ENCODE data around the gene TMEM53. TPM values are rescaled to one million over a fixed set of nuclear protein-coding genes. Genes with fewer than 3 reads are reported as not detected.

TMEM53 gene
- total RNA-seq, 4 donors from 2014 or later, result 3.9 to 10.4 (median 8.0) TPM

- WGBS, 2 donors, result 17 to 28% methylated on average over 4 of the region's 4 CpGs
- peaks cover 0 to 6% of the 10 kb centered on the region in 2 donors for H3K4me1 ChIP-seq
- no peaks in the 10 kb centered on the region for H3K27me3 ChIP-seq
- TF ChIP-seq CTCF (IDR thresholded peaks at IDR 0.05) (no peak), POLR2A (IDR thresholded peaks at IDR 0.05) (no peak)
- H3K27ac ChIP-seq, result no peak overlapping the region
- intact Hi-C loops (cut with DNase I), result no loop called here
- no peaks in the 10 kb centered on the region for H3K9me3 ChIP-seq
- H3K36me3 ChIP-seq, result no peaks in the 10 kb centered on the region
- peak; percentile 48 to 67 for DNase-seq
- H3K4me3 ChIP-seq (replicated peaks in 1 of 3), result no peak overlapping the region
Measured at GRCh38 chr1:44603718-44604117, 70.6 kb downstream of the TMEM53 start.

Small RNAs within 50 kb of the gene (small RNA-seq; reads per million reads assigned to genes)
- gene RNU5F-1, result not detected

Other genes starting within 250 kb of the TMEM53 start
- 1 to 10 TPM in 2 of 4 donors, not detected in 2; 1.3 to 1.9 TPM for gene ARMH1, start 233 bp upstream of the TMEM53 start, total RNA-seq
- not detected for gene RNU5D-1, start 56.7 kb upstream of the TMEM53 start, total RNA-seq
- 1 to 10 TPM in 2 of 4 donors, under 1 TPM in 2; 0.63 to 1.2 (median 1.0) TPM for gene KIF2C, start 65.4 kb upstream of the TMEM53 start, total RNA-seq
- 1,000 to 10,000 TPM; 1,167 to 2,709 (median 1,595) TPM for gene RPS8, start 101.1 kb upstream of the TMEM53 start, total RNA-seq
- under 1 TPM in 2 of 4 donors, not detected in 2; 0.42 to 0.56 TPM for gene BEST4, start 113.7 kb upstream of the TMEM53 start, total RNA-seq
- 10 to 100 TPM in 3 of 4 donors, 1 to 10 TPM in 1; 7.4 to 18.4 (median 13.6) TPM for gene PLK3, start 125.9 kb upstream of the TMEM53 start, total RNA-seq
- 1 to 10 TPM in 1 of 4 donors, under 1 TPM in 1, not detected in 2; 0.67 to 1.0 TPM for gene DYNLT4, start 132.9 kb upstream of the TMEM53 start, total RNA-seq
- gene BTBD19, start 134.0 kb upstream of the TMEM53 start, total RNA-seq, result 10 to 100 TPM in 2 of 4 donors, 1 to 10 TPM in 2; 7.3 to 14.9 (median 9.2) TPM
- 1 to 10 TPM in 1 of 4 donors, under 1 TPM in 3; 0.15 to 1.0 (median 0.52) TPM for gene PTCH2, start 168.8 kb upstream of the TMEM53 start, total RNA-seq

Measured in thyroid gland (tissue), 4 donors.